Progenitor cell of endocrine pancreas (in vitro differentiated cells): ENCODE data around the gene TASL. TPM values are rescaled to one million over a fixed set of nuclear protein-coding genes. Genes with fewer than 3 reads are reported as not detected.
"Not testable (repeated sequence)": the region's sequence is repeated elsewhere in the genome, so short reads cannot be mapped to it uniquely, and the experiment has no call there.

Experiments
- DNase-seq: peaks from one replicate; pipeline ENCODE4 v3.0.0; 2021; ENCODE audit warnings: low spot score; ENCODE audit not compliant: unreplicated experiment
- H3K27ac Mint-ChIP-seq: 2 replicates; pipeline ENCODE4 v1.8.0; 2021; ENCODE audit warnings: mild to moderate bottlenecking, moderate library complexity, mixed read lengths
- H3K27me3 Mint-ChIP-seq: 2 replicates; pipeline ENCODE4 v1.8.0; 2021; ENCODE audit warnings: mixed read lengths
- H3K36me3 Mint-ChIP-seq: 2 replicates; pipeline ENCODE4 v1.8.0; 2022; ENCODE audit warnings: mixed read lengths; ENCODE audit not compliant: insufficient read depth
- H3K4me1 Mint-ChIP-seq: 2 replicates; pipeline ENCODE4 v1.8.0; 2021; ENCODE audit warnings: low read depth, mixed read lengths
- H3K4me3 Mint-ChIP-seq: 2 replicates; pipeline ENCODE4 v1.8.0; 2021; ENCODE audit warnings: low read depth, mild to moderate bottlenecking, moderate library complexity, mixed read lengths
- H3K9me3 Mint-ChIP-seq: 2 replicates; pipeline ENCODE4 v1.8.0; 2021; ENCODE audit warnings: low read depth, mixed read lengths
- CTCF ChIP-seq: fragments of 200-600 bp; sonication (generic); IDR thresholded peaks from one replicate; pipeline ENCODE4 v1.5.0; 2021; ENCODE audit warnings: antibody characterized with exemption, mild to moderate bottlenecking; ENCODE audit not compliant: unreplicated experiment
- total RNA-seq: library from RNA; stranded (reverse); gene quantifications from 2 replicates; pipeline ENCODE4 v1.2.1, GENCODE V29; 2021

The TASL gene
- total RNA-seq, 1 donor from 2014 or later = not detected

- Mint-ChIP-seq H3K4me3 (no peak overlapping the region), H3K27ac (no peak overlapping the region), H3K4me1 (peaks cover 3% of the 10 kb centered on the region), H3K9me3 (no peaks in the 10 kb centered on the region), H3K36me3 (no peaks in the 10 kb centered on the region), H3K27me3 (no peaks in the 10 kb centered on the region)
- DNase-seq = no peak
- TF ChIP-seq CTCF = no peak
Measured at GRCh38 chrX:30607155-30607554, 29.6 kb upstream of the TASL start.

GRCh38 chrX:30600269-30601176 lies 23.0 kb upstream of the TASL start:
- not testable (repeated sequence) for H3K27ac Mint-ChIP-seq, H3K36me3 Mint-ChIP-seq, H3K9me3 Mint-ChIP-seq, DNase-seq, H3K4me1 Mint-ChIP-seq, H3K4me3 Mint-ChIP-seq, H3K27me3 Mint-ChIP-seq

DNA sequence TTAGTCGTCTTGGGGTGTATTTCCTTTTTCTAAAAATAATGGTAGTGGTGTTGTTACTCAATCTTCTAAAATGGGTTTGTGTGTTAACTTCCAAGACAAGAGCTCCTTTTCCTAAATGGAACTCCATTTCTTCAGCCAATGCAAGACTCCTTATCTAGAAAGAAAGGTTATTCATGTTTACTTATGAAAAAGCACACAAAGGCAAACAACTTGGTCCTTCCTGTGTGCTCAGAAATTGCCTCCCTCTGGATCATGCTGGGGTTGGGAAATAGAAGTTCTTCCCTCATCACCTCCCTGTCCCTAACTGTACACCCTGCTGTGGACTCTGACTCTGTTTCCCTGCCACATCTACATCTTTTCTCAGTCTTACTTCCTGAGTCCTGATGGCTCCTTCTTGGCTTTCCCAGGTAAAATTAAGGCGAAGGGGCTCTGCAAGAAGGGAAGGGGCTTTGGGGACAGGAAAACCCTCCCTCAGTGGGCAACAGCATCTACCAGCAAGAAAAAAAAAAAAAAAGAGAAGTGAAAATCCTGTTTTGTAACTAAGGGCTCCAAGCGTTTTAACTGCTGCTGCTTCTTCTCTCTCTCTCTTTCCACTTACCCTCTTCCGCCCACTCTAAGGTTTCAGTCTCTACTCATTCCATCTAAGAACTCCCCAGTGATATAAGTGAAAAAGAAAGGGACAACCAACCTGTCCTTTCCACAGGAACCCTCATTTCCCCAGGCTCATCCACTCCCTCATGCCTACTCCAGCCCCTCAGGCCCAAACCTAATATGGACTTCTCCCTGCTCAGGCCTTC lies 19.8 kb upstream of the TASL start:
- no peak for DNase-seq
- peaks cover 7% of the 10 kb centered on the region for H3K4me1 Mint-ChIP-seq
- no peak overlapping the region for H3K4me3 Mint-ChIP-seq
- no peaks in the 10 kb centered on the region for H3K9me3 Mint-ChIP-seq
- TF ChIP-seq CTCF = no peak
- H3K27ac Mint-ChIP-seq = no peak overlapping the region
- no peaks in the 10 kb centered on the region for H3K36me3 Mint-ChIP-seq
- H3K27me3 Mint-ChIP-seq = no peaks in the 10 kb centered on the region

GRCh38 chrX:30593440-30594200 lies 16.1 kb upstream of the TASL start:
- no peak for TF ChIP-seq CTCF
- no peaks in the 10 kb centered on the region for H3K36me3 Mint-ChIP-seq
- no peaks in the 10 kb centered on the region for H3K9me3 Mint-ChIP-seq
- H3K4me1 Mint-ChIP-seq = peaks cover 7% of the 10 kb centered on the region
- no peaks in the 10 kb centered on the region for H3K27me3 Mint-ChIP-seq
- no peak for DNase-seq
- H3K4me3 Mint-ChIP-seq = no peak overlapping the region
- no peak overlapping the region for H3K27ac Mint-ChIP-seq

- DNase-seq = no peak
- Mint-ChIP-seq H3K36me3 (no peaks in the 10 kb centered on the region), H3K4me3 (no peak overlapping the region), H3K4me1 (peaks cover 6% of the 10 kb centered on the region), H3K27me3 (no peaks in the 10 kb centered on the region), H3K27ac (no peak overlapping the region), H3K9me3 (no peaks in the 10 kb centered on the region)
- no peak for TF ChIP-seq CTCF
Measured at GRCh38 chrX:30592831-30593230, 15.3 kb upstream of the TASL start.
